ENCODE results near the gene CD302. TPM values are rescaled to one million over a fixed set of nuclear protein-coding genes. Genes with fewer than 3 reads are reported as not detected.

CD302 gene
- total and polyA plus RNA-seq, 10 of the 15 experiments (the other 5 are each of a cell fraction or from before 2014, with no cell fraction given), result 0.48 to 4.0 (median 2.1) TPM

DNA sequence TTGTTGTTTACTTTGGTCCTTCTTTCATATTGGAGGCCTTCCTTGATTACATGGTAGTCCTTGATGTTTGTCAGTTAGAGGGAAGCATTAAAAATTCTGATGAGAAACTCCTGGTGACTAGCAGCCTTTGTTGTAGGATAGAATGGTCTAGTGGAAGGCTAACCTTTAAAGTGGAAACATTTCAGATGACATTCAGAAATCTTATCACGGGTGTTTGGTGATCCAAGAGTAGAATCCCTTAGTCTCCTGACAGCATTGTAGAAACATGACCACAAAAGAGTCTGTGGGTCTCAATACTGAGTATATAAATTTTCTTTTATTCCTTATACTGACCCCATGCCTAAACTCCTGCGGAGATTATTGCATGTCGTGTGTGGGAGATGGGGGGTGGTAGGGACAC lies 72.3 kb downstream of the CD302 start:
- H3K36me3 ChIP-seq (ENCODE audit: control insufficient read depth in 2 of 2, insufficient read depth in 2 of 2, low read length in 1 of 2), result peaks cover 0 to 28% of the 10 kb centered on the region in 2 experiments
- no peak overlapping the region for H3K4me3 ChIP-seq
- H4K20me1 ChIP-seq (ENCODE audit: control insufficient read depth, insufficient read depth), result peaks cover 4% of the 10 kb centered on the region; the same call in 1 of the 2 replicates
- no peaks in the 10 kb centered on the region for H3K4me1 ChIP-seq (ENCODE audit: control insufficient read depth, insufficient read depth, low read length)
- ChIA-PET RAD21 (ENCODE audit: unreplicated experiment) (no interaction called here), SMC1A (ENCODE audit: uncharacterized antibody, unreplicated experiment) (no interaction called here), POLR2A (no interaction called here), CTCF (interaction anchor here (0.8 kb wide), 1 partner anchor 28 kb away, joined by 3 read pairs; no protein-coding TSS in a partner anchor)
- H3K9ac ChIP-seq (ENCODE audit: control insufficient read depth, insufficient read depth, low read length), result no peak overlapping the region
- DNase-seq (ENCODE audit: low read depth, low spot score) (no peak), ATAC-seq (no peak), FAIRE-seq (no peak)
- H2AFZ ChIP-seq (ENCODE audit: control insufficient read depth, low read depth, low read length), result no peak overlapping the region
- no peaks in the 10 kb centered on the region for H3K27me3 ChIP-seq (replicated peaks in 1 of 2; ENCODE audit: control insufficient read depth in 2 of 2, insufficient read depth in 2 of 2, low read length in 1 of 2)
- 98% methylated on average over 3 of the region's 3 CpGs for WGBS (ENCODE audit: insufficient coverage, insufficient replicate concordance, low lambda C conversion rate, missing lambda C conversion rate)
- H3K79me2 ChIP-seq (ENCODE audit: control insufficient read depth, insufficient read depth, low read length), result peaks cover 89% of the 10 kb centered on the region
- intact Hi-C loops (cut with micrococcal nuclease; ENCODE audit: unreplicated experiment) (no loop called here), in situ Hi-C loops (cut with MboI) (no loop called here)
- TSS peak; percentile 5 for BruUV-seq (replicated peaks)
- H3K9me3 ChIP-seq (replicated peaks; ENCODE audit: control insufficient read depth, insufficient read depth, low read length), result peaks cover 14% of the 10 kb centered on the region
- no peak overlapping the region for H3K27ac ChIP-seq (ENCODE audit: control insufficient read depth, insufficient read depth)
- H3K4me2 ChIP-seq (ENCODE audit: control insufficient read depth, insufficient read depth), result no peak overlapping the region
- TF ChIP-seq EP300 (IDR thresholded peaks at IDR 0.05; ENCODE audit: borderline replicate concordance in 1 of 2, control insufficient read depth in 1 of 2, low read depth in 2 of 2, low read length in 2 of 2) (no peak), E2F8 (IDR thresholded peaks at IDR 0.05; ENCODE audit: low read depth, partially characterized antibody) (no peak), POU2F2 (IDR thresholded peaks at IDR 0.05; ENCODE audit: borderline replicate concordance, low read depth, low read length) (no peak), POLR2AphosphoS5 (IDR thresholded peaks at IDR 0.05; ENCODE audit: low read length) (no peak), STAT3 (IDR thresholded peaks at IDR 0.05; ENCODE audit: low read depth, low read length) (no peak), RAD51 (IDR thresholded peaks at IDR 0.05) (no peak), NR2C1 (IDR thresholded peaks at IDR 0.05) (no peak), ZZZ3 (IDR thresholded peaks at IDR 0.05; ENCODE audit: control insufficient read depth, insufficient read length, low read depth) (no peak), IRF4 (IDR thresholded peaks at IDR 0.05; ENCODE audit: low read depth, low read length) (no peak), ZNF622 (IDR thresholded peaks at IDR 0.05) (no peak), SMC3 (IDR thresholded peaks at IDR 0.05; ENCODE audit: borderline replicate concordance, low read length) (no peak), ZNF592 (IDR thresholded peaks at IDR 0.05) (no peak), RB1 (IDR thresholded peaks at IDR 0.05; ENCODE audit: borderline replicate concordance) (no peak)
